GM21390 (cell line): ENCODE data around the gene CD200R1.
"Not testable (repeated sequence)": the region's sequence is repeated elsewhere in the genome, so short reads cannot be mapped to it uniquely, and the experiment has no call there.

Experiments used
- ATAC-seq: cut with Tn5 transposase; IDR thresholded peaks from one replicate; pipeline ENCODE4 v1.9.1; 2021; ENCODE audit not compliant: unreplicated experiment

CD200R1 gene

DNA sequence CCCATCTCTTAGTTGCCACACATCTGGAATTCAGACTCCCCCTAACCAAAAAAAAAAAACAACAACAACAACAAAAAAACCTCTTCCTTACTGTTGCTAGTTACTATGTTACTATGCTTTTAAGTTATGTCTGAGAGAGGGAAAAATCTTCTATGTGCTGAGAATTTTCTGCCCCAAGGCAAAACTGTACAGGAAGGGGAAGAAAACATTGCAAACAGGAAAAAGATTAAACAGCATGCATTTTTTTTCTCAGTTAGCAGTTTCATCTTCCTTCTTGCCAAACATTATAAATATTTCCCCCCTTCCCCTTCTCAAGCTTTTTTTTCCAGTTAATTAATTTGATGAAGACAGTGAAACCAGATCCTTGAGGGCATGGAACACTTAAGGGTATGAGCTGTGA lies 1.1 kb upstream of the CD200R1 start:
- no peak for ATAC-seq

DNA sequence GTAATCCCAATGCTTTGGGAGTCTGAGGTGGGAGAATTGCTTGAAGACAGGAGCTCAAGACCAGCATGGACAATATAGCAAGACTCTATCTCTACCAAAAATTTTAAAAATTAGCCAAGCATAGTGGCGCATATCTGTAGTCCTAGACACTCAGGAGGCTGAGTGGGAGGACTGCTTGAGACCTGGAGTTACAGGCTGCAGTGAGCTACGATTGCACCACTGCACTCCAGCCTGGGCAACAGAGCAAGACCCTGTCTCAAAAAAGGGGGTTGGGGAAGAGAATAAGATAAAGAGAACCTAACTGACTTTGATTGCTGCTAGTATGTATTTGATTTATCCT lies 755 bp downstream of the CD200R1 start:
- ATAC-seq = peak; percentile 27

DNA sequence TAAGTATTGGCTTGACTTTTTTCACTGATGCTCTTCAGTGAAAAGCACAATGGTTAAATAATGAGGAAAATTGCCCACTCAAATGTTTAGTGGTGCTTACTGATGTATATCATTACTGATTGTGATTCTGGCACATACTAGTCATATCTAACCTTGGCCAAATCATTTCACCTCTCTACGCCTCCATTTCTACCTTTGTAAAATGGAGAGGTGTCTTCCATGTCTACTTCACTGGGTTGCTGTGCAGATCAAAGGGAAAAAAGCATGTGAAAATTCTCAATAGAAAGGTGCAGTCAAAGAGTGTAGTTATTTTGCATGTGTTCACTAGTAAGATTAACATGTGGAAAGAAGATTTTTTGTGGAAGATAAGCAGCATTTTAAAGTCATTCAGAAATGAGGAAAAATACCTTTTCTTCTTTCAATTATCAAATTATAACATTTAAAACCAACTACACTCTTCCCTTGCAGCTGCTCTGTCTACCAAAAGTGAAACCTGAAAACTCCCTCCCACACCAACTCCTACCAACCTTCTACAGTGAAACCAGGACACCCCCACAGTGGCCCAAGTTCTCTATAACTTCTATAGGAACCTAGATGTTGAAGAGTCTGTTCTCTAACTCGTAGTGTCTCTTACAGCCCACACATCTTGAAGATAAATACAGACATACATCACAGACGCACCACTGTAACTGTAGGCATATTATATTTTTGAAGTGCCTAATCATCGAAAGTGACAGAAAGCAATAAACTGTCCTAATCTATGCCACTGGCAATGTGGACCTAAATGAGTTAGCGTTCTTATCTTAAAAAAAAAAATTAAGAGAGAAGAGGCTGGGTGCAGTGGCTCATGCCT lies 1.4 kb downstream of the CD200R1 start:
- ATAC-seq = peak; percentile 81

DNA sequence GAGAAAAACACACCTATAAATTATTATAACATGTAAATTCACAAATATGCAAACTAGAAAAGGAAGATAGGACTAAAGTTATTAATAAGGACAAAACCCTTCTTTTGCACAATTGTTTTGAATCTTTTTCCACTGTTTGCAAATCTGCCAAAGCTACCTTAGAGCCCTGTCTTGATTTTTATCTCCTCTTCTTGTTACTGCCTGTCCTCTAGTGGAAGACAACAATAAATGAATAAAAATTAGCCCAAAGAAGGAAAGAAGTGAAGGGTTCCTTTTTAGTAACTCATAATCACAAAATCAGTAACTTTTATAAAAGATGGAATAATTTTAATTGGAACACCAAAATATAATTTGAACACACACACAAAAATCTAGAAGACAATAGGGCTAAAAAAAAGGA lies 2.7 kb downstream of the CD200R1 start:
- no peak for ATAC-seq

DNA sequence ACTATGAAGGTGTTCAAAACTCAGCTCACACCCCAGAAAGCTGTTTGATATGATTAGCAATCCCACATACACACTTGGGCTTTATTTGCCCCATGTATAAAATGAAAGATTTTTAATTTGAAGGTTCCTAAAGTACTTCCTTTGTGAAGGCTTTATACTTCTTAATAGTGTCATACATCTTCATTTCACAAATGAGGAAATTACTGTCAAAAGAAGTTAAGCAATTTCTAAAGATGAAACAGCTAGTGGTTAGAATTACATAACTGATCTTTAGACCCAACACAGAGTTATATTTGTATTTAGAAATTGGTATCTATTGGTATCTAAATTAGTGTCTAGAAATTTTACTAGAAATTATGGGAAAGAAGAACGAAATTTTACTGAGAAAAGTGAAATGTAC lies 7.1 kb downstream of the CD200R1 start:
- no peak for ATAC-seq

DNA sequence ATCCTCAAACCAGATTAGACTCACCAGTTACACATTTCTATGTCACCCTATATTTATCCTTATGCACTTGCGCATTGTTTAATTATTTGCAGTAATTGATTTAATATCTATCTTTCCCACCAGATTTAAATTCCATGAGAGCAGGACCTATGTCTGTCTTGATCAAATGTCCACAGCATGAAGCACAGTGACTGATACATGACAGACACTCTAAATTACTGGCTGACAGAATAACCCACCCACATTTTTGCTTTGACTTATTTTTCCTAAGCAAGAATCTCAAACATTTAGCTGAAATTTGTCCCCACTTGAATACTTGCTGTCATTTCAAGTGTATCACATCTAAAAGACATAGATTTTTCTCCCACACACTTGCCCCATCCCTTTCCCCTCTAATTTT lies 7.5 kb downstream of the CD200R1 start:
- no peak for ATAC-seq

DNA sequence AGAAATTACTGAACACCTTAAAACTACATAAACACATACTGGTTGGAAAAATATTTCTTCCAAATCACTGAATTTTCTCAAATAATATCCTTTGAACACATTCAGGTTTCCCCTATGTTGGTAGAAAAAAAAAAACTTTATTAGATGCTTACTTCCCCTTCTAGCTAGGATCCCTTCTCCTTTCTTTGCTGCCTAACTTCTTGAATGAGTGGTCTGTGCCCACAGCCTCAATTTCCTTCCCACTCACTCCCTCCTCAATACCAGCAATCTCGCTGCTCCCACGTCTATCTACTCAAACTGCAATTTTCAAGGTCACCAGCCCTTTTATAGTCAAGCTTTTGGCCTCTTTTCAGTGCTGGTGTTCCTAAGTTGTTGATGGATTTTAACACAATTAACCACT lies 8.3 kb downstream of the CD200R1 start:
- ATAC-seq = no peak

DNA sequence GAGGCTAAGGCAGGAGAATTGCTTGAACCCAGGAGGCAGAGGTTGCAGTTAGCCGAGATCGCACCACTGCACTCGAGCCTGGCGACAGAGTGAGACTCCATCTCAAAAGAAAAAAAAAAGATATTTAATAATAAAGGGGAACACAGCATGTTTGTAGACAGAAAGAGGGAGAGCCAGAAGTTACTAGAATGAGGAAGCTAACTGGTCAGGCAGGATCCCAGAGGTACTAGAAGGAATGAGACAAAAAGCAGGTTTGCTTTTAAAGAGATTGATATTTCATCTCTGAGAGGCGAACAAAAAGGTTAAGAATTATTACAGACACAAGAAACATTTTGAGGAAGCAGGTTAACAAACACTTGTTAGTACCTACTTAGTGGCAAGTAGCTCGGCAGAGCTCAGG lies 9.2 kb downstream of the CD200R1 start:
- ATAC-seq = no peak

DNA sequence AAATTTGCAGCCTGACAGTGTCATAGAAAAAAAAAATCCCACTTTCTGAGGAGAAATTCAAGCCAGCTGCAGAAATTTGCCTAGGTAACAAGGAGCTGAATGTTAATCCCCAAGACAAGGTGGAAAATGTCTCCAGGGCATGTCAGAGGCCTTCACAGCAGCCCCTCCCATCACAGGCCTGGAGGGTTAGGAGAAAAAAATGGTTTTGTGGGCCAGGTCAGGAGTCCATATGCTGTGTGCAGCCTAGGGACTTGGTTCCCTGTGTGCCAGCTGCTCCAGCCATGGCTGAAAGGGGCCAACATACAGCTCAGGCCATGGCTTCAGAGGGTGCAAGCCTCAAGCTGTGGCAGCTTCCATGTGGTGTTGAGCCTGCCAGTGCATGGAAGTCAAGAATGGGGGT lies 11.2 kb downstream of the CD200R1 start:
- ATAC-seq = no peak

DNA sequence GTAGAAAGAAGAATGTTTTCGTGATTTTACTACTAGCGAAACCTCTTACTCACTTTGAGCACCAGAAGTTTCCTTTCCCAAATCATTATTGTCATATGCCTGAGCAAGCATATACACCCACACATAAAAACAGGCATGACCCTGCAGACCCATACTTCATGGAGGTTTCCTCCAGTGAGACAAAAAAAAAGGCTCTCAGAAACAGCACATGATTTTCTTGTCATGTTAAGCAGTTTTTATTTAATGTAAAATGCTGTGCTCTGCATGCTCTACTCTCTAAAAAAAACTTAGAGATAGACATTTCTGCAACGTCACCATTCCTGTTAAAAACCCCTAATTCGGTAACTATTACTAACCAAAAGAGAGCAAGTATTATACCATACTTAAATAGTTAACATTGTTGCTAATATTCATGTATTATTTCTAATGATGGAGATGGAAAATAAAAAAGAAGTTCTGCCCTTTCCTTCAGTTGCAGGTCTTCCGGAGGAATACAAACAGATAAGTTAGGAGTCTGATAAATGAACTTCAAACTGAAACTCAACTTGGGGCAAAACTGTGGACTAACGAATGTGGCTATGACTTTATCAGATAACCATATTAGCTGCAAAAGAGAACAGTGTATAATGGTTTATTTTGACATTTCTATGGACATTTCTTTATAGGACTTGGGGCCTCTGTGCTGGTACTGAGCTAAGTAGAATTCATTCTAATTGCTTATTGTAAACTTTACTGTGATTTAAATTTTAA lies 15.9 kb downstream of the CD200R1 start:
- ATAC-seq = peak; percentile 66

DNA sequence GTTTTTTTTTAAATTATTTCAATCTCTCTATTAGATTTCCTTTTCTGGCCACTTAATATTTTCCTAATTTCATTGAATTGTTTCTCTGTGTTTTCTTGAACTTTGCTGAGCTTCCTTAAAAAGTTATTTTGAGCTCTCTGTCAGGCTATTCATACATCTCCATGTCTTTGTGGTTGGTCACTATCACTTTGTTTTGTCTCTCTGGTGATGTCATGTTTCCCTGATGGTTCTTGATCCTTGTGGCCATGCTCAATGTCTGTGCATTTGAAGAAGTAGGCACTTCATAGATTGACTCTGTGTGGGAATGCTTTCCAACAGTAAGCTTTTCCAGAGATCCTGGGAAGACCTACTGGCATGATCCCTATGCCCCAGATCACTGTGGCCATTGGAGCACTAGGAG lies 18.6 kb downstream of the CD200R1 start:
- no peak for ATAC-seq

DNA sequence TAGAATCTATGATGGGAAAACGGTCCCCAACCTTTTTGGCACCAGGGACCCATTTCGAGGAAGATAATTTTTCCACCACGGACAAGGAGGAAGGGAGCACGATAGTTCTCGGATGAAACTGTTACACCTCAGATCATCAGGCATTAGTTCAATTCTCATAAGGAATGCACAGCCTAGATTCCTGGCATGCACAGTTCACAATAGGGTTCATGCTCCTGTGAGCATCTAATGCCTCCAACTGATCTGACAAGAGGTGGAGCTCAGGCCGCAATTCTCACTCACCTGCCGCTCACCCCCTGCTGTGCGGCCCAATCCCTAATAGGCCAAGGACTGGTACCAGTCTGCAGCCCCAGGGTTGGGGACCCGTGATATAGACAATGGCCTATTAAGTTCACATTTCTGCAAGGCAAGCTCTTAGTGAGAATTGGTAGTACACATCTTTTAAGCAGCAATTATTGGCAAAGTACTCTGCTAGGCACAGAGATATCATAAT lies 26.5 kb downstream of the CD200R1 start:
- ATAC-seq = no peak

DNA sequence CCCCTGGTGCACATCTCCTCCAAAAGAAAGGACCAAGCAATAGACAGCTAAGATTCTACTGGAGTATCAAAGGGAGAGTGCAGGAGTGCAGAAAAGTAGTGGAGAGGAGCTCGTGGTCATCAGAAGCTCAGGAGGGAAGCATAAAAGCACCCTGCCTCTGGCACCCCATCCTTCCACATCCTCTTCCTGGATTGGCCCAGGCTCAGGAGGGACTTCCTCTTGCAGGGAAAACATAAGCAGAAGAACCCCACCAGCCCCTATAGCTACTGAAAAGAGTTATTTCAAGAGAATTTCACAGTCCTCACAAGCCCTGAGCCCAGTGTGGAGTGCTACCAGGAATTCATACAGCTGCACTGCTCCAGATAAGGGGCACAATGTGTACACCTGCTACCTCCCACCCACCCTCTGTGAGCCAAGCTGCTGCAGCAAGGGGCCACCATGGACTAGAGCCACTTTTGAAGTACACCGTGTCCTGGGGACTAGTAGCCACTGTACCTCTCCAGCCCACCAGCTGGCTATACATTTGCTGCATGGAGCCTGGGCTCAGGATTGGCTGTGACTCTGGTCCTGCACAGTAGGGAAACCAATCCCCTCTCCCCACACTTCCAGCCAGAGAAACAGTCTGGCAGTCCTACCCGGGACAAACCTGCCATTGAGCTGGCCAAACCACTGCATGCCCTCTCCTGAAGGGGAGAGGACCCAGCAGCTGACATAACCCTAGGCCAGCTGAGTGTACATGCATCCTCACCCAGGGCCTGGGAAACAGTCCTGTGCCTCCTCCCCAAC lies 43.0 kb downstream of the CD200R1 start:
- ATAC-seq = no peak

DNA sequence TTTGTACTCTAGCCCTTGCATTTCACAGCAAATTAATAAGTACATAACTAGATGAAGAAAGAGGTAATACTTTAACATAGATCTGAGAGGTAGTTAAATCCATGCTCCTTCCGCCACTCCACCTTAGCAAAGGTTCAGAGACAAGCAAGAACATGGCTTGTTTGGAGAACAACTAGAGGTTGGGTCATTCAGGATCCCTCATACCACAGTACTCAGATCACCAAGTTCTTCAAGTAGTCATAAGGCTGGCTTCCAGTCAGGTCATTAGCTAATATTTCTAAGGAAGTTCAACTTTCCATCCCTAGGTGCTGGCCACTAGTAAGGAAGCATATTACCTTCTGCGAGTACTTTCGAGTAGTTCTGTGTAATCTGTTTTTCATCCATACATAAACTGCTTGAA lies 44.1 kb downstream of the CD200R1 start:
- ATAC-seq = no peak

DNA sequence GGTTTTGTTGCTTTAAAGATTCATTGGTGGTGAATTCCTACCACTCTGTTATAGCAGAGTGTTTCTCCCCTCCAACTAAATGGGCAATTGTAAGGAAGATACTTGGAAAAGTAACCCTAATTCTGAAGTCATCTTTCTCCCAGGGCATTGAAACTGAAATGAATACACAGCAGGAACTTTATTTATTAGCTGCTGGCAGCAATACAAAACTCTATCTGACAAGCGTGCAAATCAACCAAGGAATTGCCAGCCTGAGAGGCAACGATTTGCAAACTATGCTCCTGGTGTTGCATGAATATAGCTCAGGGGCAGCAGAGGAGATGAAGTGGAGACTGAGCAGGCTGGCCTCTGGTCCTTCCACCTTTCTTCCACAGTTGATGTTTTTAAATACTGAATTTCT lies 48.9 kb downstream of the CD200R1 start:
- no peak for ATAC-seq

DNA sequence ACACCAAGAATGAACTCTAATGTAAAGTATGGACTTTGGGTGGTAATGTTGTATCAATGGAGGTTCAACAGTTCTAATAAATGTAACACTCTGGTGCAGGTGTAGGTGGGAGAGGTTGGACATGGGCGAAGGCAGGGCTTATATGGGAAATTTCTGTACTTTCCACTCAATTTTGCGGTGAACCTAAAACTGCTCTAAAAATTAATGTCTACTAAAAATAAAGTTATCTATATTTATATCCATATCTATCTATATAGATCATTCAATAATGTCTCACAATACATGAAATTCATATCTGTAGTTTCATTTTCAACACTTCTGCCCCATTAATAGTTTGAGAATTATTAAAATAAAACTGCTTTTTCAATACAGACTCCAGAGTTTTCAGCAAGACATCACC lies 49.3 kb downstream of the CD200R1 start:
- ATAC-seq = no peak

DNA sequence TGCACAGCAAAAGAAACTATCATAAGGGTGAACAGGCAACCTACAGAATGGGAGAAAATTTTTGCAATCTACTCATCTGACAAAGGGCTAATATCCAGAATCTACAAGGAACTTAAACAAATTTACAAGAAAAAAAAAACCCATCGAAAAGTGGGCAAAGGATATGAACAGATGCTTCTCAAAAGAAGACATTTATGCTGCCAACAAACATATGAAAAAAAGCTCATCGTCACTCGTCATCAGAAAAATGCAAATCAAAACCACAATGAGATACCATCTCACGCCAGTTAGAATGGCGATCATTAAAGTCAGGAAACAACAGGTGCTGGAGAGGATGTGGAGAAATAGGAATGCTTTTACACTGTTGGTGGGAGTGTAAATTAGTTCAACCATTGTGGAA lies 55.4 kb downstream of the CD200R1 start:
- ATAC-seq = not testable (repeated sequence)

DNA sequence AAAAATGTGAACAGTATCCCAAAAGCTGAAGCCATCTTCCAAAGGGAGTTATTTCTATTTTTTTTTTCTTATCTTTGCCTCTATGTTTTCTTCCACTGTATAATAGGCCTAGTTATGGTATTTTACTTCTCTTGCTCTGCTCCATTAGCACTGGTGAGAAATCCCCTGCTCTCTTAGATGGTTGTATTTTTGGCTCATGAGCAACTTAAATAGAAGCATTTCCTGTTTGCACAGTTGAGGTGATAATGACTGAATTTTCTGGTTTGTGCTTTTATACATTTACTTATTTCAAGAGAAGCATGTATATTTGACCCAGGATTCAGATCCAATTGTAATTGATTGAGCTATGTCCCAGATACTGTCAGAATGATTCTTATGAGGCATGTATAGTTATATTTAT lies 66.7 kb downstream of the CD200R1 start:
- ATAC-seq = peak; percentile 98

DNA sequence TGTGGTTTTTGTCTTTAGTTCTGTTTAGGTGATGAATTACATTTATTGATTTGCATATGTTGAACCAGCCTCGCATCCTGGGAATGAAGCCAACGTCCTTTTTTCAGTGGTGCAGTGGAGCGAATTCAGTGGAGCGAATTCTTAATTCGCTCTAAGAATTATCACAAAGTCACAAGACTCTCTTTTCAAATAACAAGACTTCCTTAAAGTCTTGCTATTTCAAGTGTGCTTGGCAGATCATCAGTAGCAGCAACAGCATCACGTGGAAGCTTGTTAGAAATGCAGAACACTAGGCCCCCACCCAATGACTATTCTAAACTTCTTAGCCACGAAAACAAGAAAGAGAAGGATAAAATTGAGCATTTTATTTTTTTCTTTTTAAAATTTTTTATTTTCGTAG lies 70.1 kb downstream of the CD200R1 start:
- ATAC-seq = no peak

DNA sequence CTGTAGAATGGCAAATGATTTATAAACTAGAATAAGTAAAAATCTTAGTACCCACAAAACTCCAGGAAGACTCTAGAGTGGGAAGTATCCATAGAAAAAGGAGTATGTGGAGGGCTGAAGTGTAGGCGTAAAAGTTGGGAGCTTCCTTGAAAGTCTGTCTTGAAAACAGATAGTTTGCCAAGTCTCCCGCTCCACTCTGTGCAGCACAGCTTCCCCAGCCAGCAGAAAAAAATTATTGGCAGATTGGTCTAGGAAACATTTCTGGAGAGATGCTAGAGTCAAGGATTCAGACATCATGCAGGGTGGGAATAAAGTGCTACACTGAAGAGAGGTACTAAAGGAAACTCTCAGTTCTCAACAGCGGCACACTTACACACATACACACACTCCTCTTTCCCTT lies 74.8 kb downstream of the CD200R1 start:
- no peak for ATAC-seq

DNA sequence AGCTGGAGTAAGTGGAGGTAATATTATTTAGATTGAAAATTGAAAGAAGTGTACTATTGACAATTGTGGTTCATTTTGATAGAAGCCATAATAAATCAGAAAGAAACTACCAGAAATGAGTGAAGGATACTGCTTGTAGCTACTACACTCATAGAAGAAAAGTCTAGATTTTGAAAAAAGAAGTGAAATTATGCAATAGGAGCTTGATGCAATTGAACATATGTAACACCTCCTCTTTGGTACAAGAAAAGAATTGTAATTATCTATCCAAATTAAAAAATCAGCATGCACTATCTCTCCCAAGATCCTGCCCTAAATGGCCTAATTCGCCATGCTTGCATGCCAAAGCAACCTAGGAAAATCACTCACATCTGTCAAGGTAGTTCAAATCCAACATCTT lies 77.1 kb downstream of the CD200R1 start:
- no peak for ATAC-seq

DNA sequence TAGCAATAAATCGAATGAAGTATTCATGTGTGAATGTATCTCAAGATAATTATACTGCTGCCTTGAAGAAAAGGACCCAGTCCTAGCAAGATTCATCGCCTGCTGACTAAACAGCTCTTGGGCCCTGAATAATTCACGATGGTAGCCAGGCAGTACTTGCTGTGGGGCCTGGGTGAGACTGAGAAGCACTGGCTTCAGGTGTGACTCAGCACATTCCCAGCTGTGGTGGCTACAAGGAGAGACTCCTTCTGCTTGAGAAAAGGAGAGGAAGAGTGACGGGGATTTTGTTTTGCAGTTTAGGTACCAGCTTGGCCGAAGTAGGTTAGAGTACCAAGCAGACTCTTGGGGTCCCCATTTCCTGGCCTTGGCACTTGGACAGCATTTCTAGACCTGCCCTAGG lies 80.6 kb downstream of the CD200R1 start:
- ATAC-seq = no peak
